Vagina (tissue), 2 donors: Measurements from ENCODE around the gene WNK2. TPM values are rescaled to one million over a fixed set of nuclear protein-coding genes. Genes with fewer than 3 reads are reported as not detected.

Source experiments
- DNase-seq, 2 donors: peaks; one replicate each; pipeline ENCODE4 v3.0.0-alpha.2; 2017; ENCODE audit errors: extremely low spot score in 2 of 2
- H3K27ac ChIP-seq: fragments of 200-600 bp; sonication (generic); one replicate; pipeline ENCODE4 v1.5.1; 2019
- H3K27me3 ChIP-seq: fragments of 200-600 bp; sonication (generic); one replicate; pipeline ENCODE4 v1.5.1; 2019
- H3K36me3 ChIP-seq, 2 donors: fragments of 200-600 bp; sonication (generic); one replicate each; pipeline ENCODE4 v1.5.1; 2017 to 2019
- H3K4me1 ChIP-seq: fragments of 200-600 bp; sonication (generic); one replicate; pipeline ENCODE4 v1.5.1; 2019
- H3K4me3 ChIP-seq, 2 donors: fragments of 200-600 bp; sonication (generic); 1 replicate in 1 of 2; 2 replicates in 1 of 2; pipeline ENCODE4 v1.5.1; 2016 to 2019
- H3K9me3 ChIP-seq: fragments of 200-600 bp; sonication (generic); one replicate; pipeline ENCODE4 v1.5.1; 2019
- CTCF ChIP-seq, 3 experiments: fragments of 450-650 bp in 2 of 3; fragments of 200-600 bp in 1 of 3; sonication (generic) in 1 of 3; IDR thresholded peaks; one replicate each; pipeline ENCODE4 v1.5.1; 2017 to 2019; ENCODE audit warnings: antibody characterized with exemption in 3 of 3, mild to moderate bottlenecking in 2 of 3, moderate library complexity in 2 of 3
- POLR2A ChIP-seq, 2 donors: fragments of 450-650 bp; IDR thresholded peaks; one replicate each; pipeline ENCODE4 v1.6.1; 2017; ENCODE audit warnings: antibody characterized with exemption in 2 of 2, mild to moderate bottlenecking in 2 of 2, moderate library complexity in 2 of 2
- POLR2AphosphoS5 ChIP-seq, 2 donors: sonication (generic); formaldehyde crosslinking; IDR thresholded peaks; one replicate each; pipeline ENCODE4 v1.9.0; 2017; ENCODE audit warnings: antibody characterized with exemption in 2 of 2, mild to moderate bottlenecking in 2 of 2, low read depth in 1 of 2; ENCODE audit not compliant: insufficient read depth in 1 of 2
- intact Hi-C: fragments of 100-400 bp; cut with DNase I; formaldehyde crosslinking; loops from one replicate; pipeline ENCODE4 v1.15.1; 2023
- total RNA-seq: library from RNA; depleted of rRNA; stranded (reverse); fragments of >200 nt; gene quantifications from one replicate; pipeline ENCODE4 v1.2.3, GENCODE V29; 2016

WNK2 gene
- total RNA-seq, 1 donor from 2014 or later, result 24.8 TPM

- Histone ChIP-seq H3K9me3 (no peaks in the 10 kb centered on the region), H3K4me1 (peaks cover 7% of the 10 kb centered on the region), H3K27me3 (no peaks in the 10 kb centered on the region), H3K4me3 (no peak overlapping the region), H3K36me3 (no peaks in the 10 kb centered on the region), H3K27ac (no peak overlapping the region)
- intact Hi-C loops, result no loop called here
- no peak for DNase-seq
- TF ChIP-seq CTCF (IDR thresholded peaks at IDR 0.05) (no peak), POLR2AphosphoS5 (IDR thresholded peaks at IDR 0.05; ENCODE audit: insufficient read depth in 1 of 2, low read depth in 1 of 2) (no peak), POLR2A (IDR thresholded peaks at IDR 0.05) (no peak)
Measured at GRCh38 chr9:93309889-93310425, 126.0 kb downstream of the WNK2 start.

GRCh38 chr9:93315118-93315517 lies 131.2 kb downstream of the WNK2 start:
- TF ChIP-seq POLR2AphosphoS5 (IDR thresholded peaks at IDR 0.05; ENCODE audit: insufficient read depth in 1 of 2, low read depth in 1 of 2) (no peak), POLR2A (IDR thresholded peaks at IDR 0.05) (no peak), CTCF (IDR thresholded peaks at IDR 0.05) (no peak)
- no peaks in the 10 kb centered on the region for H3K27me3 ChIP-seq
- intact Hi-C loops, result no loop called here
- no peak overlapping the region for H3K4me3 ChIP-seq
- no peak overlapping the region for H3K27ac ChIP-seq
- H3K4me1 ChIP-seq, result peaks cover 7% of the 10 kb centered on the region
- DNase-seq, result no peak
- no peaks in the 10 kb centered on the region for H3K36me3 ChIP-seq
- no peaks in the 10 kb centered on the region for H3K9me3 ChIP-seq

- DNase-seq, result no peak
- intact Hi-C loops, result no loop called here
- H3K4me3 ChIP-seq, result no peak overlapping the region
Measured at GRCh38 chr9:93315960-93316359, 132.0 kb downstream of the WNK2 start.

GRCh38 chr9:93316726-93317494 lies 133.0 kb downstream of the WNK2 start:
- TF ChIP-seq POLR2AphosphoS5 (IDR thresholded peaks at IDR 0.05; ENCODE audit: insufficient read depth in 1 of 2, low read depth in 1 of 2), result no peak
- TF ChIP-seq POLR2A (IDR thresholded peaks at IDR 0.05), result no peak
- no peak for TF ChIP-seq CTCF (IDR thresholded peaks at IDR 0.05)
- no peaks in the 10 kb centered on the region for H3K27me3 ChIP-seq
- DNase-seq, result peak in 1 of 2 donors; percentile 64
- intact Hi-C loops, result no loop called here
- H3K9me3 ChIP-seq, result no peaks in the 10 kb centered on the region
- H3K4me1 ChIP-seq, result peaks cover 7% of the 10 kb centered on the region
- no peaks in the 10 kb centered on the region for H3K36me3 ChIP-seq
- H3K27ac ChIP-seq, result no peak overlapping the region
- H3K4me3 ChIP-seq, result no peak overlapping the region

More at GRCh38 chr9:93315960-93316359, 132.0 kb downstream of the WNK2 start:
- peaks cover 7% of the 10 kb centered on the region for H3K4me1 ChIP-seq
- H3K27ac ChIP-seq, result no peak overlapping the region
- H3K36me3 ChIP-seq, result no peaks in the 10 kb centered on the region
- H3K9me3 ChIP-seq, result no peaks in the 10 kb centered on the region
- H3K27me3 ChIP-seq, result no peaks in the 10 kb centered on the region
- TF ChIP-seq POLR2A (IDR thresholded peaks at IDR 0.05) (no peak), CTCF (IDR thresholded peaks at IDR 0.05) (no peak)

GRCh38 chr9:93317495-93318094 lies 133.7 kb downstream of the WNK2 start:
- intact Hi-C loops, result no loop called here
- TF ChIP-seq POLR2A (IDR thresholded peaks at IDR 0.05) (no peak), POLR2AphosphoS5 (IDR thresholded peaks at IDR 0.05; ENCODE audit: insufficient read depth in 1 of 2, low read depth in 1 of 2) (no peak), CTCF (IDR thresholded peaks at IDR 0.05) (no peak)
- no peak for DNase-seq
- Histone ChIP-seq H3K4me1 (peaks cover 5% of the 10 kb centered on the region), H3K36me3 (no peaks in the 10 kb centered on the region), H3K4me3 (no peak overlapping the region), H3K9me3 (no peaks in the 10 kb centered on the region), H3K27me3 (no peaks in the 10 kb centered on the region), H3K27ac (no peak overlapping the region)
